ENCODE measurements around the gene TMEM154.

GRCh38 chr4:152693871-152694270 lies 14.1 kb upstream of the TMEM154 start:
- TF ChIP-seq, protein P1, sequence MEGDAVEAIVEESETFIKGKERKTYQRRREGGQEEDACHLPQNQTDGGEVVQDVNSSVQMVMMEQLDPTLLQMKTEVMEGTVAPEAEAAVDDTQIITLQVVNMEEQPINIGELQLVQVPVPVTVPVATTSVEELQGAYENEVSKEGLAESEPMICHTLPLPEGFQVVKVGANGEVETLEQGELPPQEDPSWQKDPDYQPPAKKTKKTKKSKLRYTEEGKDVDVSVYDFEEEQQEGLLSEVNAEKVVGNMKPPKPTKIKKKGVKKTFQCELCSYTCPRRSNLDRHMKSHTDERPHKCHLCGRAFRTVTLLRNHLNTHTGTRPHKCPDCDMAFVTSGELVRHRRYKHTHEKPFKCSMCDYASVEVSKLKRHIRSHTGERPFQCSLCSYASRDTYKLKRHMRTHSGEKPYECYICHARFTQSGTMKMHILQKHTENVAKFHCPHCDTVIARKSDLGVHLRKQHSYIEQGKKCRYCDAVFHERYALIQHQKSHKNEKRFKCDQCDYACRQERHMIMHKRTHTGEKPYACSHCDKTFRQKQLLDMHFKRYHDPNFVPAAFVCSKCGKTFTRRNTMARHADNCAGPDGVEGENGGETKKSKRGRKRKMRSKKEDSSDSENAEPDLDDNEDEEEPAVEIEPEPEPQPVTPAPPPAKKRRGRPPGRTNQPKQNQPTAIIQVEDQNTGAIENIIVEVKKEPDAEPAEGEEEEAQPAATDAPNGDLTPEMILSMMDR (conservative IDR thresholded peaks at IDR 0.05): no peak
- no peak for TF ChIP-seq ZFX (IDR thresholded peaks at IDR 0.05)
